HG02981 (cell line): ENCODE results near the gene RNF212.

ENCODE experiments used
- ATAC-seq: cut with Tn5 transposase; IDR thresholded peaks from one replicate; pipeline ENCODE4 v1.9.1; 2021; ENCODE audit warnings: mild to moderate bottlenecking, moderate library complexity; ENCODE audit not compliant: unreplicated experiment

The RNF212 gene

DNA sequence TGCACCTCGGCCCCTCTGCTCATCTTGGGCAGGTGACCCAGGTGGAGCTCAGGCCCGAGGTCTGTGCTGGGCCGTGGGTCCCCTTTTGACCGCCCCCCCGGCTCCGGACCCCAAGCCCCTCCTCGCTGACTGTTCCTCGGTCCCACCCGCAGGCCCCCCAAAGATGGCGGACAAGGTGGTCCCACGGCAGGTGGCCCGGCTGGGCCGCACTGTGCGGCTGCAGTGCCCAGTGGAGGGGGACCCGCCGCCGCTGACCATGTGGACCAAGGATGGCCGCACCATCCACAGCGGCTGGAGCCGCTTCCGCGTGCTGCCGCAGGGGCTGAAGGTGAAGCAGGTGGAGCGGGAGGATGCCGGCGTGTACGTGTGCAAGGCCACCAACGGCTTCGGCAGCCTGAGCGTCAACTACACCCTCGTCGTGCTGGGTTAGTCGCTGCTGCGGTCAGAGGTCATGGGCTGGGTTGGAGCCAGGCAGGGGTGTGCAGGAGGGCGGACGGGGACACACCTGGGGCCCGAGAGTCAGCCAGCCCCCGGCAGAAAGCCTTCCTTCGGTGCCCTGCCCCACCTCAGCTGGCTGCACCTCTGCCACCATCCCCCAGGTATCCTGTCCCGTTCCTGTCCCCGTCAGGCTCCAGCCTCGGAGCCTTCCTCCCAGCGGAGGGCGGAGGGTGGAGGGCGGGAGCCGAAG lies 91.2 kb downstream of the RNF212 start:
- no peak for ATAC-seq
